SJSA1 (cell line): ENCODE measurements around the gene EFS. TPM values are rescaled to one million over a fixed set of nuclear protein-coding genes. Genes with fewer than 3 reads are reported as not detected.
"Not testable (repeated sequence)": the region's sequence is repeated elsewhere in the genome, so short reads cannot be mapped to it uniquely, and the experiment has no call there.

Source experiments
- DNase-seq, 2 experiments: peaks; one replicate each; pipeline ENCODE4 v3.0.0-alpha.2; 2015 to 2020; ENCODE audit warnings: low spot score in 2 of 2, low read depth in 1 of 2
- H3K27ac ChIP-seq: fragments of 250-450 bp; sonication (Bioruptor Pico); 2 replicates; pipeline ENCODE4 v1.5.1; 2020; ENCODE audit warnings: mild to moderate bottlenecking, moderate library complexity
- H3K27me3 ChIP-seq: fragments of 250-450 bp; sonication (Bioruptor Pico); replicated peaks from 2 replicates; pipeline ENCODE4 v1.5.1; 2020; ENCODE audit warnings: mild to moderate bottlenecking, moderate library complexity
- H3K36me3 ChIP-seq: fragments of 250-450 bp; sonication (Bioruptor Pico); 2 replicates; pipeline ENCODE4 v1.5.1; 2020; ENCODE audit warnings: mild to moderate bottlenecking
- H3K4me1 ChIP-seq: fragments of 250-450 bp; sonication (Bioruptor Pico); replicated peaks from 2 replicates; pipeline ENCODE4 v1.6.1; 2021; ENCODE audit warnings: mild to moderate bottlenecking
- H3K4me3 ChIP-seq: fragments of 250-450 bp; sonication (Bioruptor Pico); 2 replicates; pipeline ENCODE4 v1.5.1; 2020; ENCODE audit warnings: mild to moderate bottlenecking
- H3K9me3 ChIP-seq: fragments of 250-450 bp; sonication (Bioruptor Pico); replicated peaks from 2 replicates; pipeline ENCODE4 v1.5.1; 2020; ENCODE audit warnings: mild to moderate bottlenecking
- total RNA-seq: library from RNA; depleted of rRNA; stranded (reverse); fragments of >200 nt; shearing (Covaris generic); gene quantifications from 2 replicates; pipeline ENCODE4 v1.2.3, GENCODE V29; 2014

Gene EFS
- total RNA-seq, 1 experiment from 2014 or later, result not detected

DNA sequence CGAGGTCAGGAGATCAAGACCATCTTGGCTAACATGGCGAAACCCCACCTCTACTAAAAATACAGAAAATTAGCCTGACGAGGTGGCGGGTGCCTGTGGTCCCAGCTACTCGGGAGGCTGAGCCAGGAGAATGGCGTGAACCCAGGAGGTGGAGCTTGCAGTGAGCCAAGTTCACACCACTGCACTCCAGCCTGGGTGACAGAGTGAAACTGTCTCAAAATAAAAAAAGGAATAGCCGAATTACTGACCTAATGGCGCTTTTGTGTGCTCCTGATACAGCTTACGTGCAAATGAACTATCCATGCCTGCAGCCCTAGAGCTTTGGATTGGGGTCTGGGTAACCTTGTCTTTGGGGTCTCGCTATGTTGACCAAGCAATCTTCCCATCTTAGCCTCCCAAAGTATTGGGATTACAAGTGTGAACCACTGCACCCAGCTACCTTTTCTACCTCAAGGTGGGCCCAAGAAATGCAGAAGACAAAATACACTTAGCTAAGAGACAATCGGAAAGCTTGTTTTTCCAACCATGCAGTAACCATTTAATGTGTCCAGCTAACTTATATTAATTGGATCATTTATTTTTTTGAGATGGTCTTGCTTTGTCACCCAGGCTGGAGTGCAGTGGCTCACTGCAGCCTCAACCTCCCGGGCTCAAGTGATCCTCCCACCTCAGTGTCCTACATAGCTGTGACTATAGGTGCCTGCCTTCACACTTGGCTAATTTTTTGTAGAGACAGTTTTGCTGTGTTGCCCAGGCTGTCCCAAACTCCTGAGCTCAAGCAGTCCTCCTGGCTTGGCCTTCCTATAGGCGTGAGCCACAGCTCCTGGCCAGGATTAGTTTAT is 38.3 kb downstream of the EFS start:
- H3K4me1 ChIP-seq, result peaks cover 7% of the 10 kb centered on the region
- 0 out of 2 replicates have a peak, but pooled peaks cover 4% of the 10 kb centered on the region for H3K27me3 ChIP-seq
- H3K27ac ChIP-seq, result no peak overlapping the region
- H3K36me3 ChIP-seq, result peaks cover 37% of the 10 kb centered on the region
- H3K9me3 ChIP-seq, result no peaks in the 10 kb centered on the region
- no peak for DNase-seq
- no peak overlapping the region for H3K4me3 ChIP-seq

DNA sequence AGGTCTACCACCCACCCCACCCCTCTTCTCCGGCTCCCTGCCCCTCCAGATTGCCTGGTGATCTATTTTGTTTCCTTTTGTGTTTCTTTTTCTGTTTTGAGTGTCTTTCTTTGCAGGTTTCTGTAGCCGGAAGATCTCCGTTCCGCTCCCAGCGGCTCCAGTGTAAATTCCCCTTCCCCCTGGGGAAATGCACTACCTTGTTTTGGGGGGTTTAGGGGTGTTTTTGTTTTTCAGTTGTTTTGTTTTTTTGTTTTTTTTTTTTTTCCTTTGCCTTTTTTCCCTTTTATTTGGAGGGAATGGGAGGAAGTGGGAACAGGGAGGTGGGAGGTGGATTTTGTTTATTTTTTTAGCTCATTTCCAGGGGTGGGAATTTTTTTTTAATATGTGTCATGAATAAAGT is 39.2 kb downstream of the EFS start:
- H3K4me1 ChIP-seq, DNase-seq, H3K27ac ChIP-seq, H3K9me3 ChIP-seq, H3K4me3 ChIP-seq, H3K27me3 ChIP-seq: not testable (repeated sequence)
- H3K36me3 ChIP-seq, result peaks cover 37% of the 10 kb centered on the region

DNA sequence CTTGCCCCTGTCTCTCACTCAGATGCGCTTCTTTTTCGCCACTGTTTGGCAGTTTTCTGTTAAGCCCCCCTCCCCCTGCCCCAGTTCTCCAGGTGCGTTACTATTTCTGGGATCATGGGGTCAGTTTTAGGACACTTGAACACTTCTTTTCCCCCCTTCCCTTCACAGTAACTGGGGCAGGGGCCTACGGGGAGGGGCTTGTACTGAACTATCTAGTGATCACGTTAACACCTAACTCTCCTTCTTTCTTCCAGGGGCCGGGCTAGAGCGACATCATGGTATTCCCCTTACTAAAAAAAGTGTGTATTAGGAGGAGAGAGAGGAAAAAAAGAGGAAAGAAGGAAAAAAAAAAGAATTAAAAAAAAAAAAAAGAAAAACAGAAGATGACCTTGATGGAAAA is 40.0 kb downstream of the EFS start:
- peaks cover 16% of the 10 kb centered on the region for H3K4me1 ChIP-seq
- H3K9me3 ChIP-seq, result no peaks in the 10 kb centered on the region
- no peaks in the 10 kb centered on the region for H3K27me3 ChIP-seq
- H3K27ac ChIP-seq, result no peak overlapping the region
- H3K4me3 ChIP-seq, result no peak overlapping the region
- H3K36me3 ChIP-seq, result peaks cover 44% of the 10 kb centered on the region
- no peak for DNase-seq

DNA sequence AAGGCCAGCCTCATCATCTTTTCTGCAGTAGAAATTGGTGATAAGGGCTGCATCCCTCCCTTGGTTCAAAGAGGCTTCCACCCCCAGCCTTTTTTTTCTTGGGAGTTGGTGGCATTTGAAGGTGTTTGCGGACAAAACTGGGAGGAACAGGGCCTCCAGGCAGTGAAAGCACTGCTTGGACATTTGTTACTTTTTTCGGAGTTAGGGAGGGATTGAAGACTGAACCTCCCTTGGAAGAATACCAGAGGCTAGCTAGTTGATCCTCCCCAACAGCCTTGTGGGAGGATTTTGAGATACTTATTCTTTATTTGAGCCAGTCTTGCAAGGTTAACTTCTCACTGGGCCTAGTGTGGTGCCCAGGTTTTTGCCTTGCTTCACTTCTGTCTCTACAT is 40.5 kb downstream of the EFS start:
- Histone ChIP-seq H3K27me3 (no peaks in the 10 kb centered on the region), H3K9me3 (no peaks in the 10 kb centered on the region), H3K27ac (no peak overlapping the region), H3K4me1 (peaks cover 16% of the 10 kb centered on the region), H3K36me3 (peaks cover 50% of the 10 kb centered on the region), H3K4me3 (no peak overlapping the region)
- no peak for DNase-seq

DNA sequence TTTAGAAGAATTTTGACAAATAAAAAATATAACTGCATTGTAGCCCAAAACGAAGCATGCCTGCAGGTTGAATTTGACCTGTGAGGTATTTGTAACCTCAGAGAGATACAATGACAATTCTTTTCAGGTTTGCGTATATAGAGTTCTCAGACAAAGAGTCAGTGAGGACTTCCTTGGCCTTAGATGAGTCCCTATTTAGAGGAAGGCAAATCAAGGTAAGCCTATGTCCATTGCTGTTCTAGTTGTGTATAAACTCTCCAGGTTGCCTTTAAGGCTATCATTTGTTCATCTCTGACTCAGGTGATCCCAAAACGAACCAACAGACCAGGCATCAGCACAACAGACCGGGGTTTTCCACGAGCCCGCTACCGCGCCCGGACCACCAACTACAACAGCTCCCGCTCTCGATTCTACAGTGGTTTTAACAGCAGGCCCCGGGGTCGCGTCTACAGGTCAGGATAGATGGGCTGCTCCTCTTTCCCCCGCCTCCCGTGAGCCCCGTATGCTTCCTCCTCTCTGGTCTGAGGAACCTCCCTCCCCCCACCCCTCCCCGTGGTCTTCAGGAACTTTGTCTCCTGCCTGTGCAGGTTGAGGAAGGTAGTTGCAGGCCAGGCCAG is 41.0 kb downstream of the EFS start:
- no peak overlapping the region for H3K27ac ChIP-seq
- no peaks in the 10 kb centered on the region for H3K27me3 ChIP-seq

DNA sequence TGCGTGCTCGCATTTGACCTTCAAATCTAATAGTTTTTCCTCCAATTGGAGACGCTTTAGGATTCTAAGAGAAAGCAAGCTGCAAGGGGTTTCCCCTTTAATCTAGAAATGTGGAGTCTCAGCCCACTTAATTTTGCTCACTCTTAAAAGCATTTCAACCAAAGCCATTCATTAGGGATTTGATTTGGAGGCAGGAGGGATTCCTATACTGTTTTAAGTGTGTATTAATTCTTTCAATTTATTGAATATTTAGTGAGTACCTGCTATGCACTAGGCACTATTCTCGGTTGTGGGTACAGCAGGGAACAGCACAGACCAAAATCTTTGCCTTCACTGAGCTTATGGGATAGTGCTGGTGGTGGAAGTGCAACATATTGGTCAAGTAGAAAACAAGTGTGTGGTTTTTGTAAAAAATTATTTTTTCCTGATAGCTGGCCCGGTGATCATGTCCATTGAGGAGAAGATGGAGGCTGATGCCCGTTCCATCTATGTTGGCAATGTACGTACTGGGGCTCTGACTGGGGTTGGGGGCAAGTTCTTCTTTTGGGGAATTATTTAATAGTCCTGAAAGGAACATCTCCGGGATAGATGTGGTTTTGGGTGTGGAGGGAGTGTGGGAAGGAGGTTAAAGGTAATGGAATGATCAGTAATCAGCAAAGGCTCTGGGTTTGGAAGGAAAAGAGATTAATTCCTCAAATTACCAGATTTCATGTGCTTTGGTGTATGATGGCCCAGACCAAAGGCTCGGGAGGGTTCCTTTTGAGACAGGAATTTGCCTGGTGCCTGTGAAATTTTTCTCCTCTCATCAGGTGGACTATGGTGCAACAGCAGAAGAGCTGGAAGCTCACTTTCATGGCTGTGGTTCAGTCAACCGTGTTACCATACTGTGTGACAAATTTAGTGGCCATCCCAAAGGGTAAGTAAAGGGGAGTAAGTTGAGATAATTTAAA is 42.1 kb downstream of the EFS start:
- Histone ChIP-seq H3K27me3 (no peaks in the 10 kb centered on the region), H3K4me3 (peak overlapping the region; percentile 88), H3K36me3 (peaks cover 53% of the 10 kb centered on the region), H3K9me3 (no peaks in the 10 kb centered on the region), H3K27ac (peak overlapping the region; percentile 96), H3K4me1 (peaks cover 16% of the 10 kb centered on the region)
- no peak for DNase-seq

More for the DNA sequence above, 41.0 kb downstream of the EFS start:
- H3K9me3 ChIP-seq, result no peaks in the 10 kb centered on the region
- H3K36me3 ChIP-seq, result peaks cover 53% of the 10 kb centered on the region
- peaks cover 16% of the 10 kb centered on the region for H3K4me1 ChIP-seq
- DNase-seq, result no peak
- H3K4me3 ChIP-seq, result no peak overlapping the region

DNA sequence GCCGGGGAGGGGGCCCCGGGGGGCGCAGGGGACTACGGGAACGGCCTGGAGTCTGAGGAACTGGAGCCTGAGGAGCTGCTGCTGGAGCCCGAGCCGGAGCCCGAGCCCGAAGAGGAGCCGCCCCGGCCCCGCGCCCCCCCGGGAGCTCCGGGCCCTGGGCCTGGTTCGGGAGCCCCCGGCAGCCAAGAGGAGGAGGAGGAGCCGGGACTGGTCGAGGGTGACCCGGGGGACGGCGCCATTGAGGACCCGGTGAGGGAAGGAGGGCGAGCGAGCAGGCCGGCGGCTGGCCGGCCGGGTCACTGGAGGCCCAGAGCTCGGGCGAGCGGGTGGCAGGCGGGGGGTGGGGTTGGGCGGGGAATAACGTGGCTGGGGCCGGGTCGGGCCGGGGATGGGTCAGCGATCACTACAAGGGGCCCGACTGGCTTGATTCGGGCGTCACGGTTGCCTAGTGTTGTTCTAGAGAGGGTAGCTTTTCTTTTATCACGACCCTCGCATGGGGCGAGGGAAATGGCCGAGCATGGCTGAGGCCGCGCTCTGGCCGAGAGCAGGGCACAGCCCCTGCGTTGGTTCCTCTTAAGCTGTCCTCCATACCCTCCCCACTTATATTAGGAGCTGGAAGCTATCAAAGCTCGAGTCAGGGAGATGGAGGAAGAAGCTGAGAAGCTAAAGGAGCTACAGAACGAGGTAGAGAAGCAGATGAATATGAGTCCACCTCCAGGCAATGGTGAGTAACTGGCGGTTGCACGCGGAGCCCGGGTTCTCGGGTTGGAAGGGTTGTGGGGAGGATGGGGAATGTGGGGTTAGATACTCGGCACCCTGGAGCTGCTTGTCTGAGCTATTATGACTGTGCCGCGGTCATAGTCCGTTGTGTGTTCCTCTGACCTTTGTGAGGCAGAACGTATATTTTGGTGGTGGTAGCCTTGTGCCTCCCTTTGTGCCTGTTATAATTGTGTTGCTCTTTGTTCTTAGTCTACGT is 43.1 kb downstream of the EFS start:
- peaks cover 55% of the 10 kb centered on the region for H3K36me3 ChIP-seq
- H3K4me1 ChIP-seq, result peaks cover 16% of the 10 kb centered on the region
- H3K27ac ChIP-seq, result peak overlapping the region; percentile 96
- no peaks in the 10 kb centered on the region for H3K9me3 ChIP-seq
- DNase-seq, result peak; percentile 59 to 65
- no peaks in the 10 kb centered on the region for H3K27me3 ChIP-seq
- H3K4me3 ChIP-seq, result peak overlapping the region; percentile 88

DNA sequence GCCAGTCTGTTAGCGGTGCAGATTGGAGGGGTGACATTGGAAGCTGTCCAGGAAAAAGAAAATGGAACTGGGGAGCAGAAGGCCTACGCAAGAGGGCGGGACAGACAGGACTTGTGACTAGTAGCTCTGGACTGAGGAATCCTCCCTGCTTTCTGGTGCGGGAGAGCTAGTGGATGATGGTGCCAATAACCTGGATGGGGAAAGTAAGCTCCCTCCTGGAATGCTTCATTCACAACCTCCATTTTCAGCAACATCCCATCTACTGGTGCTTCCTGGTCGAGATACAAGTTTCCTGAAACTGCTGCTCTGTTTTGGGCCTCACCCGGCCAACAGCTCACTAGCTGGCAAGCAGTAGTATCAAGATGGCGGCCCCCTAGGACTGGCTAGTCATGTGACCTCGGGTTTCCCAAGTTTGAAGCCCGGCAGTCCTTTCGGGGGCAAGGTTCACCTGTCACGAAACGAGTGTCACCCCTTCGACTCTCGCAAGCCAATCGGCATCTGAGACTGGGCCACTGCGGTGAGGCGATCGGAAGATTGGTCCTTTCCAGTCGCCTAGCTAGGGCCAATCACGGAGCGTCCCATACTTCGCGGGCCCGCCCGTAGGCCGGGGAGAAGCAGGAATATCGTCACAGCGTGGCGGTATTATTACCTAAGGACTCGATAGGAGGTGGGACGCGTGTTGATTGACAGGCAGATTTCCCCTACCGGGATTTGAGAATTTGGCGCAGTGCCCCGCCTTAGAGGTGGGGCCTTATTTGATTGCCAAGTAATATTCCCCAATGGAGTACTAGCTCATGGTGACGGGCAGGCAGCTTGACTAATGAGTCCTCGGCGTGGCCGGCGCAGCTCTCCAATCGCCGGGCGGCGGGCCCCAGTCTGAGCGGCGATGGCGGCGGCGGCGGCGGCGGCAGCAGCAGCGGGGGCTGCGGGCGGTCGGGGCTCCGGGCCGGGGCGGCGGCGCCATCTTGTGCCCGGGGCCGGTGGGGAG is 44.1 kb downstream of the EFS start, which contains the start of gene PABPN1:
TSS of gene PABPN1 (plus strand) at position 874 of the 988 bp plus-strand sequence. CDS start at position 887, 13 bp downstream.
- Histone ChIP-seq H3K4me1 (peaks cover 16% of the 10 kb centered on the region), H3K27ac (peak within 1 kb of the TSS; percentile 96), H3K36me3 (peaks cover 54% of the 10 kb centered on the region), H3K9me3 (no peaks in the 10 kb centered on the region), H3K27me3 (no peaks in the 10 kb centered on the region), H3K4me3 (peak within 1 kb of the TSS; percentile 88)
- DNase-seq, result peak; percentile 98

DNA sequence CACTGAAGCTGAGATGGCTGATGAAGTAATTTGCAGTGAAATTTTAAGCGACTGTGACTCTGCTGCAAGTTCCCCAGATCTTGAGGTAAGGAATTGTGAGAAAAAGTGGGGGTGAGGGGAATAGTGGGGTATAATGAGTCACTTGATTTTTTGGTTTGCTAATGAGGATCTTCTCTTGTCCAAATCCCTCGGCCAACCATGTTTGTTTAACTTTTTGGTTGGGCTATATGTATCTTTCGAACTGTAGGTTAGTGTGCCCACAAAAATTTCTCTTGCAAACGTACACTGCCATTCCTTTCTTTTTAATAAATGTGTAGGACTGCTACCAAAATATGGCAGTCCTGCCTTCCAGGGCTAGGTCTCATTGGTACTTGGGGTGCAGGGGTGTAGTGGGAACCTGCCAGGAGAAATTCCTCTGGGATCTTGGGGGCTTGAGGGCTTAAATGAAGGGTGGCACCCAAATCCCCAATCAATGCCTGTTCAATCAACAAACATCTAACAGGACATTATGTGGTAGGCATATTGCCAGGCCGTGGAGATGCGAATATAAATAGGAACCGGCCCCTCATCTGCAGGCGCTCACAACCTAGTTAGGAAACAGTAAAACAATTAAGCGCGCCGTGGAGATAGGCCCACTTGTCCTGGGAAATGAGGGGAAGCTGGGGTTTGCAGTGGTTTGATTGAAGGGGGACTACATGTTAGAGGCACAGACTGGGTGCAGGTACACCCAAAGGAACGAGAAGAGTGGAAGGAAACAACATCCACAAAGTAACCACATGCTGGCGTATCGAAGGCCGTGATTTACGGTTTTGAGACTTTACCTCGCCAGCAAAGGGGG is 45.0 kb downstream of the EFS start:
- no peak for DNase-seq
- Histone ChIP-seq H3K4me1 (peaks cover 16% of the 10 kb centered on the region), H3K36me3 (peaks cover 60% of the 10 kb centered on the region), H3K4me3 (peak overlapping the region; percentile 88), H3K9me3 (no peaks in the 10 kb centered on the region), H3K27me3 (no peaks in the 10 kb centered on the region), H3K27ac (peak overlapping the region; percentile 65)

DNA sequence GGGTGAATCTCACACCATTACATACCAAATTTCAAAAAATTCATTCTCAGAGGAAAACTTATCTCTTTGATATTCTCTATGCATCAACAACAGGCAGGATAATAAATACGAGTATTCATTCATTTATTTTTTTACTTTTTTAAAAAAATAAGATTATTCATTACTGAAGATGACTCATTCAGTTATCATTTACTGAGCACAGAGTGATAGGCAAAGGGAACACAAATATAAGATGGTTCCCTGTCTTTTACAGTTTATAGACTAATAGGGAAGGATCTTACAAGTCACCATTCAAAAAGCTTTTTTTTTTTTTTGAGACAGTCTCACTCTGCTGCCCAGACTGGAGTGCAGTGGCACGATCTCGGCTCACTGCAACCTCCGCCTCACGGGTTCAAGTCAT is 48.7 kb downstream of the EFS start:
- H3K27me3 ChIP-seq, result no peaks in the 10 kb centered on the region
- H3K36me3 ChIP-seq, result peaks cover 40% of the 10 kb centered on the region
- no peaks in the 10 kb centered on the region for H3K9me3 ChIP-seq
- peaks cover 9% of the 10 kb centered on the region for H3K4me1 ChIP-seq
- DNase-seq, result no peak
- H3K4me3 ChIP-seq, result no peak overlapping the region
- no peak overlapping the region for H3K27ac ChIP-seq

DNA sequence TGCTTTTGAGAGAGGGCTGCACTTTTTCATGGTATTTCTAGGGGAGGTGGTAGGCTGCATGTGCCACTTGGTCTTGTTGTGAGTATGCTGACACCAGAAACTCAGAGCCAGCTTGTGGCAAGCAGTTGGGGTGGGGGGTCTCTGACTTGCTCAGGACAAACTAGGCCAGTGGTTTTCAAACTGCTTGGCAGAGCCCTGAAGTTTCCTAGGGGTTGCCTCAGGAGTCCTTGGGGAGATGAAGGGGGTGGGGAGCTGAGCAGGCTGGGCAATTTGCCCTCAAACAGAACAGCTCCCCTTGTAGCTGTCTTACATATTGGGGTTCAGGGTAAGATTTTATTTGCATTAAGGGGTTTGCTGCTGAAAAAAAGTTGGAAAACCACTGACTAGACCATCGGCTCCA is 54.4 kb downstream of the EFS start:
- Histone ChIP-seq H3K36me3 (peaks cover 56% of the 10 kb centered on the region), H3K27me3 (no peaks in the 10 kb centered on the region), H3K27ac (no peak overlapping the region), H3K4me3 (no peak overlapping the region), H3K4me1 (peaks cover 16% of the 10 kb centered on the region), H3K9me3 (no peaks in the 10 kb centered on the region)
- no peak for DNase-seq
